NCI-H2107 (cell line): Measurements from ENCODE around the gene ARSH.
"Not testable (repeated sequence)": the region's sequence is repeated elsewhere in the genome, so short reads cannot be mapped to it uniquely, and the experiment has no call there.

ENCODE experiments used
- DNase-seq: peaks from one replicate; lab custom pipeline; 2025; lab: John Stamatoyannopoulos, UW

ARSH gene

GRCh38 chrX:3006495-3006894 is at the start of gene ARSH:
TSS of gene ARSH (plus strand) at chrX:3006546. CDS start at chrX:3006613, 67 bp downstream.
- DNase-seq, result no peak

- DNase-seq, result no peak
Observed at GRCh38 chrX:2958199-2958598, 48.1 kb upstream of the ARSH start.

- DNase-seq, result no peak
Observed at GRCh38 chrX:2960861-2961515, 45.4 kb upstream of the ARSH start.

GRCh38 chrX:2962381-2962780 is 44.0 kb upstream of the ARSH start:
- DNase-seq, result no peak

- DNase-seq, result not testable (repeated sequence)
Observed at GRCh38 chrX:2963449-2963848, 42.9 kb upstream of the ARSH start.

GRCh38 chrX:2963992-2964794 is 42.2 kb upstream of the ARSH start:
- DNase-seq, result not testable (repeated sequence)

- no peak for DNase-seq
Observed at GRCh38 chrX:2965965-2966364, 40.4 kb upstream of the ARSH start.

- DNase-seq, result no peak
Observed at GRCh38 chrX:2967012-2967411, 39.3 kb upstream of the ARSH start.

GRCh38 chrX:2967584-2967983 is 38.8 kb upstream of the ARSH start:
- DNase-seq, result no peak

GRCh38 chrX:2967998-2968909 is 38.1 kb upstream of the ARSH start:
- DNase-seq, result no peak

- no peak for DNase-seq
Observed at GRCh38 chrX:2969021-2969420, 37.3 kb upstream of the ARSH start.

- DNase-seq, result no peak
Observed at GRCh38 chrX:2972391-2972790, 34.0 kb upstream of the ARSH start.

GRCh38 chrX:2974961-2975360 is 31.4 kb upstream of the ARSH start:
- DNase-seq, result no peak

- DNase-seq, result not testable (repeated sequence)
Observed at GRCh38 chrX:2978639-2979038, 27.7 kb upstream of the ARSH start.

GRCh38 chrX:2984342-2984741 is 22.0 kb upstream of the ARSH start:
- no peak for DNase-seq

- DNase-seq, result no peak
Observed at GRCh38 chrX:2989565-2989964, 16.8 kb upstream of the ARSH start.

GRCh38 chrX:3010532-3010931 is 4.2 kb downstream of the ARSH start:
- no peak for DNase-seq

GRCh38 chrX:3017492-3017891 is 11.1 kb downstream of the ARSH start:
- DNase-seq, result no peak

- no peak for DNase-seq
Observed at GRCh38 chrX:3024176-3024575, 17.8 kb downstream of the ARSH start.

GRCh38 chrX:3026074-3026815 is 19.9 kb downstream of the ARSH start:
- no peak for DNase-seq

GRCh38 chrX:3029129-3029528 is 22.8 kb downstream of the ARSH start:
- DNase-seq, result no peak

GRCh38 chrX:3037218-3037617 is 30.9 kb downstream of the ARSH start:
- no peak for DNase-seq
